ENCODE data around the gene COX10.

COX10 gene

GRCh38 chr17:14068542-14069250 lies 608 bp upstream of the COX10 start:
- Histone ChIP-seq H3K9ac (ENCODE audit: low read length) (peak overlapping the region; percentile 76), H3K79me1 (ENCODE audit: low read length) (peaks cover 6% of the 10 kb centered on the region), H3K4me3 (ENCODE audit: low read depth, low read length) (peak overlapping the region; percentile 97), H3K23ac (ENCODE audit: low read length) (no peak overlapping the region), H3K79me2 (ENCODE audit: control insufficient read depth, insufficient read depth, low read length, poor library complexity) (peaks cover 14% of the 10 kb centered on the region), H3K27me3 (ENCODE audit: insufficient read depth, low read length) (no peaks in the 10 kb centered on the region), H3K36me3 (ENCODE audit: control insufficient read depth in 1 of 2, insufficient read depth in 2 of 2, low read length in 2 of 2) (peaks cover 0 to 3% of the 10 kb centered on the region in 2 experiments), H3K4me1 (ENCODE audit: control insufficient read depth in 1 of 2, insufficient read depth in 2 of 2, low read length in 2 of 2) (peaks cover 2 to 5% of the 10 kb centered on the region in 2 experiments), H2BK5ac (ENCODE audit: low read depth, low read length, poor library complexity) (peak overlapping the region; percentile 74), H4K12ac (ENCODE audit: low read depth, low read length) (peak overlapping the region; percentile 83), H2AFZ (ENCODE audit: insufficient read depth, low read length, poor library complexity) (peak overlapping the region; percentile 66), H3K18ac (ENCODE audit: low read length) (no peak overlapping the region), H3K27ac (ENCODE audit: low read depth, low read length) (peak overlapping the region; percentile 57), H3K4me2 (ENCODE audit: low read length) (peak overlapping the region; percentile 58), H2BK12ac (ENCODE audit: low read length) (no peak overlapping the region), H4K8ac (ENCODE audit: low read depth, low read length) (peak overlapping the region; percentile 68), H3K14ac (ENCODE audit: low read length) (peak overlapping the region; percentile 61), H2AK5ac (ENCODE audit: low read length) (no peak overlapping the region), H4K91ac (ENCODE audit: low read depth, low read length) (peak overlapping the region; percentile 72), H2BK120ac (ENCODE audit: insufficient read depth, low read length, poor library complexity) (peak overlapping the region; percentile 75), H3K9me3 (ENCODE audit: insufficient read depth, low read depth, low read length) (no peaks in the 10 kb centered on the region), H3K4ac (ENCODE audit: low read depth, low read length) (peak overlapping the region; percentile 60)
- WGBS (ENCODE audit: extremely low coverage, insufficient coverage, insufficient read length), result no CpG with 5 or more reads among the region's 25 CpGs
- no peak for DNase-seq

- Histone ChIP-seq H3K36me3 (ENCODE audit: control insufficient read depth in 1 of 2, insufficient read depth in 2 of 2, low read length in 2 of 2) (peaks cover 0 to 3% of the 10 kb centered on the region in 2 experiments), H2AK5ac (ENCODE audit: low read length) (no peak overlapping the region), H3K4ac (ENCODE audit: low read depth, low read length) (peak overlapping the region; percentile 86), H3K27me3 (ENCODE audit: insufficient read depth, low read length) (no peaks in the 10 kb centered on the region), H4K12ac (ENCODE audit: low read depth, low read length) (no peak overlapping the region), H3K4me3 (ENCODE audit: low read depth, low read length) (no peak overlapping the region), H2BK5ac (ENCODE audit: low read depth, low read length, poor library complexity) (no peak overlapping the region), H2BK12ac (ENCODE audit: low read length) (no peak overlapping the region), H4K8ac (ENCODE audit: low read depth, low read length) (no peak overlapping the region), H3K14ac (ENCODE audit: low read length) (no peak overlapping the region), H3K9me3 (ENCODE audit: insufficient read depth, low read depth, low read length) (no peaks in the 10 kb centered on the region), H3K79me1 (ENCODE audit: low read length) (peaks cover 6% of the 10 kb centered on the region), H3K27ac (ENCODE audit: low read depth, low read length) (no peak overlapping the region), H3K18ac (ENCODE audit: low read length) (no peak overlapping the region), H3K79me2 (ENCODE audit: control insufficient read depth, insufficient read depth, low read length, poor library complexity) (peaks cover 14% of the 10 kb centered on the region), H3K23ac (ENCODE audit: low read length) (no peak overlapping the region), H2AFZ (ENCODE audit: insufficient read depth, low read length, poor library complexity) (no peak overlapping the region), H4K91ac (ENCODE audit: low read depth, low read length) (no peak overlapping the region), H3K4me2 (ENCODE audit: low read length) (peak overlapping the region; percentile 33), H2BK120ac (ENCODE audit: insufficient read depth, low read length, poor library complexity) (no peak overlapping the region), H3K4me1 (ENCODE audit: control insufficient read depth in 1 of 2, insufficient read depth in 2 of 2, low read length in 2 of 2) (peaks cover 2 to 5% of the 10 kb centered on the region in 2 experiments), H3K9ac (ENCODE audit: low read length) (no peak overlapping the region)
- DNase-seq, result no peak
- no CpG with 5 or more reads among the region's 6 CpGs for WGBS (ENCODE audit: extremely low coverage, insufficient coverage, insufficient read length)
Observed at GRCh38 chr17:14070344-14070984, 1.2 kb downstream of the COX10 start.

GRCh38 chr17:14072881-14073280 lies 3.6 kb downstream of the COX10 start:
- H3K79me2 ChIP-seq (ENCODE audit: control insufficient read depth, insufficient read depth, low read length, poor library complexity), result peaks cover 14% of the 10 kb centered on the region
- no peak overlapping the region for H3K14ac ChIP-seq (ENCODE audit: low read length)
- no peak overlapping the region for H2BK5ac ChIP-seq (ENCODE audit: low read depth, low read length, poor library complexity)
- no peak overlapping the region for H2BK12ac ChIP-seq (ENCODE audit: low read length)
- H3K4ac ChIP-seq (ENCODE audit: low read depth, low read length), result no peak overlapping the region
- H3K36me3 ChIP-seq (ENCODE audit: control insufficient read depth in 1 of 2, insufficient read depth in 2 of 2, low read length in 2 of 2), result peaks cover 2 to 6% of the 10 kb centered on the region in 2 experiments
- no peak overlapping the region for H4K12ac ChIP-seq (ENCODE audit: low read depth, low read length)
- no peak overlapping the region for H3K18ac ChIP-seq (ENCODE audit: low read length)
- H3K79me1 ChIP-seq (ENCODE audit: low read length), result peaks cover 6% of the 10 kb centered on the region
- H2AK5ac ChIP-seq (ENCODE audit: low read length), result no peak overlapping the region
- no peak overlapping the region for H2BK120ac ChIP-seq (ENCODE audit: insufficient read depth, low read length, poor library complexity)
- H3K9me3 ChIP-seq (ENCODE audit: insufficient read depth, low read depth, low read length), result no peaks in the 10 kb centered on the region
- DNase-seq, result no peak
- no peak overlapping the region for H2AFZ ChIP-seq (ENCODE audit: insufficient read depth, low read length, poor library complexity)
- 100% methylated on average over 2 of the region's 5 CpGs for WGBS (ENCODE audit: extremely low coverage, insufficient coverage, insufficient read length)
- H3K23ac ChIP-seq (ENCODE audit: low read length), result no peak overlapping the region
- H3K27ac ChIP-seq (ENCODE audit: low read depth, low read length), result no peak overlapping the region
- H3K4me3 ChIP-seq (ENCODE audit: low read depth, low read length), result no peak overlapping the region
- H4K8ac ChIP-seq (ENCODE audit: low read depth, low read length), result no peak overlapping the region
- no peak overlapping the region for H3K4me2 ChIP-seq (ENCODE audit: low read length)
- H3K9ac ChIP-seq (ENCODE audit: low read length), result no peak overlapping the region
- peaks cover 2 to 5% of the 10 kb centered on the region in 2 experiments for H3K4me1 ChIP-seq (ENCODE audit: control insufficient read depth in 1 of 2, insufficient read depth in 2 of 2, low read length in 2 of 2)
- H4K91ac ChIP-seq (ENCODE audit: low read depth, low read length), result no peak overlapping the region
- H3K27me3 ChIP-seq (ENCODE audit: insufficient read depth, low read length), result no peaks in the 10 kb centered on the region

DNA sequence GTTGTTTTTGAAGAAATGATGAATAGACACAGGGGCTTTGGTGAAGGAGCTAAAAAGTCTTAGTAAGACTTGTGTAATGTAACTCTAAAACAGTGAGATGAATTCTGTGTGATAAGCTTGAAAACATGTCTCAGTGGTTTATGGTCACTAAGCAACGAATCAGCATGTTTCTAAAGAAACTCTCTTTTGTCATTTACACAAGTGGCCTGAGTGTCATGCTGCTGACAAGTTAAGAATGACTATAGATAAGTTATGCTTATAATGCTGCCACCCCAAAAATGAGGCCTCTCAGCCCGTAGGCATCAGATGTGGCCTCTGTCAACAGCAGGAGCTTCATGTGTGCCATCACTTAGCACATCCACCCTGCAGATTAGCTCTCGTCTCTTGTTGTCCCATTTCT lies 8.7 kb downstream of the COX10 start:
- no CpG with 5 or more reads among the region's 3 CpGs for WGBS (ENCODE audit: extremely low coverage, insufficient coverage, insufficient read length)
- Histone ChIP-seq H3K27ac (ENCODE audit: low read depth, low read length) (no peak overlapping the region), H3K23ac (ENCODE audit: low read length) (no peak overlapping the region), H3K4me1 (ENCODE audit: control insufficient read depth in 1 of 2, insufficient read depth in 2 of 2, low read length in 2 of 2) (peaks cover 0 to 3% of the 10 kb centered on the region in 2 experiments), H3K79me1 (ENCODE audit: low read length) (no peaks in the 10 kb centered on the region), H3K4me3 (ENCODE audit: low read depth, low read length) (no peak overlapping the region), H2BK5ac (ENCODE audit: low read depth, low read length, poor library complexity) (no peak overlapping the region), H4K8ac (ENCODE audit: low read depth, low read length) (no peak overlapping the region), H3K18ac (ENCODE audit: low read length) (no peak overlapping the region), H3K14ac (ENCODE audit: low read length) (no peak overlapping the region), H3K4ac (ENCODE audit: low read depth, low read length) (no peak overlapping the region), H2BK120ac (ENCODE audit: insufficient read depth, low read length, poor library complexity) (no peak overlapping the region), H3K79me2 (ENCODE audit: control insufficient read depth, insufficient read depth, low read length, poor library complexity) (no peaks in the 10 kb centered on the region), H2AK5ac (ENCODE audit: low read length) (no peak overlapping the region), H4K12ac (ENCODE audit: low read depth, low read length) (no peak overlapping the region), H3K36me3 (ENCODE audit: control insufficient read depth in 1 of 2, insufficient read depth in 2 of 2, low read length in 2 of 2) (peaks cover 2 to 8% of the 10 kb centered on the region in 2 experiments), H2AFZ (ENCODE audit: insufficient read depth, low read length, poor library complexity) (no peak overlapping the region), H3K9ac (ENCODE audit: low read length) (no peak overlapping the region), H4K91ac (ENCODE audit: low read depth, low read length) (no peak overlapping the region), H3K27me3 (ENCODE audit: insufficient read depth, low read length) (no peaks in the 10 kb centered on the region), H3K9me3 (ENCODE audit: insufficient read depth, low read depth, low read length) (no peaks in the 10 kb centered on the region), H2BK12ac (ENCODE audit: low read length) (no peak overlapping the region), H3K4me2 (ENCODE audit: low read length) (no peak overlapping the region)
- peak; percentile 10 to 51 for DNase-seq
